HL-60 (cell line): ENCODE results near the gene MRPS26.

Source experiments
- DNase-seq, 2 experiments: peaks; one replicate each; pipeline ENCODE4 v3.0.0-alpha.2; 2010 to 2020; ENCODE audit warnings: low read depth in 1 of 2, low spot score in 1 of 2
- H3K27ac ChIP-seq: fragments of 250-450 bp; sonication (Bioruptor Pico); replicated peaks from 2 replicates; pipeline ENCODE4 v1.5.1; 2020; ENCODE audit warnings: mild to moderate bottlenecking, moderate library complexity
- H3K27me3 ChIP-seq: fragments of 250-450 bp; sonication (Bioruptor Pico); 2 replicates; pipeline ENCODE4 v1.5.1; 2021; ENCODE audit warnings: mild to moderate bottlenecking, moderate library complexity; ENCODE audit not compliant: insufficient read depth, poor library complexity, severe bottlenecking
- H3K4me3 ChIP-seq: replicated peaks from 2 replicates; pipeline ENCODE4 v1.5.1; 2011; ENCODE audit warnings: mild to moderate bottlenecking, control low read depth, low read length; ENCODE audit not compliant: insufficient read depth
- GABPA ChIP-seq: IDR thresholded peaks from 2 replicates; pipeline ENCODE4 v1.6.1; 2012; ENCODE audit warnings: low read depth
- POLR2AphosphoS5 ChIP-seq: IDR thresholded peaks from 2 replicates; pipeline ENCODE4 v1.6.1; 2012; ENCODE audit warnings: low read depth
- SPI1 ChIP-seq: IDR thresholded peaks from 2 replicates; pipeline ENCODE4 v1.6.1; 2012; ENCODE audit warnings: low read depth, mild to moderate bottlenecking, borderline replicate concordance
- TF ChIP-seq, protein P1 (sequence below): IDR thresholded peaks from 2 replicates; pipeline ENCODE4 v1.6.1; 2012; ENCODE audit warnings: low read depth; ENCODE audit not compliant: insufficient replicate concordance
- TF ChIP-seq, protein P2 (sequence below): IDR thresholded peaks from one replicate; pipeline ENCODE4 v1.5.1; 2011; ENCODE audit warnings: low read length, control low read depth, inconsistent platforms; ENCODE audit not compliant: insufficient read depth

MRPS26 gene

DNA sequence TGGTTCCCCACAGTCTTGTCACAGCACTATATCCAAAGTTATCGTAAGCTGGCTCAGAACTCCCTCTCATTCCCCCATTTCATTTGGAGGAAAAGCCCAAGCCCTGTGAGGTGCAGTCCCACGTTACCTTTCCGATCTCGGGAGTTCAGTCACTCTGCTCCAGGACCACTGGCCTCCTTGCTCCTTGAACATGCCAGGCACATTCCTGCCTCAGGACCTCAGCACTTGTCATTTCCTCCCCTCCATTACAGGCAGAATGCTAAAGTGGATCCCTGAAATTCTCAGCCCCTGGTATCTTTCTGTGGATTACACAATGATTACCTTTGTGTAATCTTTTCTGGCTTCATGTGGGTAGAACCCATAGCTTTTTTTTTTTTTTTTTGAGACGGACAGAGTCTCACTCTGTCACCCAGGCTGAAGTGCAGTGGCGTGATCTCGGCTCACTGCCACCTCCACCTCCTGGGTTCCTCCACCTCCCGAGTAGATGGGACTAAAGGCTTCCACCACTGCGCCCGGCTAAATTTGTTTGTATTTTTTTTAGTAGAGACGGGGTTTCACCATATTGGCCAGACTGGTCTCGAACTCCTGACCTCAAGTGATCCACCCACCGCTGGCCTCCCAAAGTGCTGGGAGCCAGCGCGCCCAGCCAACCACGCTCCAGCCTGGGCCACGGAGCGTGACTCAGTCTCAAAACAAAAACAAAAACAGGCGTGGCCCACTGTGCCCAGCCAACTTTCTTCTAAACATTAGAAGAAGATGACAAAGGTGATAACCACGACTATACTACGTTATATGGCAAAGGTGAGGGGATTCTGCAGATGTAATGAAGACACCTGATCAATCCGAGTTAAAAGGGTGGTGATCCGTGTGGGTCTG is 21.5 kb downstream of the MRPS26 start:
- H3K27ac ChIP-seq: no peak overlapping the region
- H3K27me3 ChIP-seq: peaks cover under 1% of the 10 kb centered on the region
- no peak overlapping the region for H3K4me3 ChIP-seq
- no peak for DNase-seq
- TF ChIP-seq, protein P1, sequence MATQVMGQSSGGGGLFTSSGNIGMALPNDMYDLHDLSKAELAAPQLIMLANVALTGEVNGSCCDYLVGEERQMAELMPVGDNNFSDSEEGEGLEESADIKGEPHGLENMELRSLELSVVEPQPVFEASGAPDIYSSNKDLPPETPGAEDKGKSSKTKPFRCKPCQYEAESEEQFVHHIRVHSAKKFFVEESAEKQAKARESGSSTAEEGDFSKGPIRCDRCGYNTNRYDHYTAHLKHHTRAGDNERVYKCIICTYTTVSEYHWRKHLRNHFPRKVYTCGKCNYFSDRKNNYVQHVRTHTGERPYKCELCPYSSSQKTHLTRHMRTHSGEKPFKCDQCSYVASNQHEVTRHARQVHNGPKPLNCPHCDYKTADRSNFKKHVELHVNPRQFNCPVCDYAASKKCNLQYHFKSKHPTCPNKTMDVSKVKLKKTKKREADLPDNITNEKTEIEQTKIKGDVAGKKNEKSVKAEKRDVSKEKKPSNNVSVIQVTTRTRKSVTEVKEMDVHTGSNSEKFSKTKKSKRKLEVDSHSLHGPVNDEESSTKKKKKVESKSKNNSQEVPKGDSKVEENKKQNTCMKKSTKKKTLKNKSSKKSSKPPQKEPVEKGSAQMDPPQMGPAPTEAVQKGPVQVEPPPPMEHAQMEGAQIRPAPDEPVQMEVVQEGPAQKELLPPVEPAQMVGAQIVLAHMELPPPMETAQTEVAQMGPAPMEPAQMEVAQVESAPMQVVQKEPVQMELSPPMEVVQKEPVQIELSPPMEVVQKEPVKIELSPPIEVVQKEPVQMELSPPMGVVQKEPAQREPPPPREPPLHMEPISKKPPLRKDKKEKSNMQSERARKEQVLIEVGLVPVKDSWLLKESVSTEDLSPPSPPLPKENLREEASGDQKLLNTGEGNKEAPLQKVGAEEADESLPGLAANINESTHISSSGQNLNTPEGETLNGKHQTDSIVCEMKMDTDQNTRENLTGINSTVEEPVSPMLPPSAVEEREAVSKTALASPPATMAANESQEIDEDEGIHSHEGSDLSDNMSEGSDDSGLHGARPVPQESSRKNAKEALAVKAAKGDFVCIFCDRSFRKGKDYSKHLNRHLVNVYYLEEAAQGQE: no peak
- TF ChIP-seq POLR2AphosphoS5 (no peak), GABPA (no peak), SPI1 (no peak)
- TF ChIP-seq, protein P2, sequence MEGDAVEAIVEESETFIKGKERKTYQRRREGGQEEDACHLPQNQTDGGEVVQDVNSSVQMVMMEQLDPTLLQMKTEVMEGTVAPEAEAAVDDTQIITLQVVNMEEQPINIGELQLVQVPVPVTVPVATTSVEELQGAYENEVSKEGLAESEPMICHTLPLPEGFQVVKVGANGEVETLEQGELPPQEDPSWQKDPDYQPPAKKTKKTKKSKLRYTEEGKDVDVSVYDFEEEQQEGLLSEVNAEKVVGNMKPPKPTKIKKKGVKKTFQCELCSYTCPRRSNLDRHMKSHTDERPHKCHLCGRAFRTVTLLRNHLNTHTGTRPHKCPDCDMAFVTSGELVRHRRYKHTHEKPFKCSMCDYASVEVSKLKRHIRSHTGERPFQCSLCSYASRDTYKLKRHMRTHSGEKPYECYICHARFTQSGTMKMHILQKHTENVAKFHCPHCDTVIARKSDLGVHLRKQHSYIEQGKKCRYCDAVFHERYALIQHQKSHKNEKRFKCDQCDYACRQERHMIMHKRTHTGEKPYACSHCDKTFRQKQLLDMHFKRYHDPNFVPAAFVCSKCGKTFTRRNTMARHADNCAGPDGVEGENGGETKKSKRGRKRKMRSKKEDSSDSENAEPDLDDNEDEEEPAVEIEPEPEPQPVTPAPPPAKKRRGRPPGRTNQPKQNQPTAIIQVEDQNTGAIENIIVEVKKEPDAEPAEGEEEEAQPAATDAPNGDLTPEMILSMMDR: no peak

DNA sequence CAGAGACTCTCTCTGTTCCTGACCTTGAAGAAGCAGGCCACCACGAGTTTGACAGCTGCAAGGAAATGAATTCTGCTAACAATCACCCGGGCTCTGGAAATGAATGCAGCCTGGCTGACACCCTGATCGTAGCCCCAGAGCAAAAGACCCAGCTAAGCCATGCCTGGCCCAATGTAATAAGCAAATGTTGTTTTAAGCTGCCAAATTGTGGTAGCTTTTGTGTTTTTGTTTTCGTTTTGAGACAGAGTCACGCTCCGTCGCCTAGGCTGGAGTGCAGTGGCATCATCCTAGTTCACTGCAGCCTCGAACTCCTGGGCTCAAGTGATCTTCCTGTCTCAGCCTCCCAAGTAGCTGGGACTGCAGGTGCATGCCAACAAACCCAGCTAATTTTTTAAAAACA is 22.2 kb downstream of the MRPS26 start:
- H3K27me3 ChIP-seq: peaks cover 2% of the 10 kb centered on the region
- H3K27ac ChIP-seq: no peak overlapping the region
- no peak overlapping the region for H3K4me3 ChIP-seq
- DNase-seq: no peak
- TF ChIP-seq POLR2AphosphoS5 (no peak), SPI1 (no peak), GABPA (no peak)
- TF ChIP-seq, protein P1: no peak
- TF ChIP-seq, protein P2: no peak

DNA sequence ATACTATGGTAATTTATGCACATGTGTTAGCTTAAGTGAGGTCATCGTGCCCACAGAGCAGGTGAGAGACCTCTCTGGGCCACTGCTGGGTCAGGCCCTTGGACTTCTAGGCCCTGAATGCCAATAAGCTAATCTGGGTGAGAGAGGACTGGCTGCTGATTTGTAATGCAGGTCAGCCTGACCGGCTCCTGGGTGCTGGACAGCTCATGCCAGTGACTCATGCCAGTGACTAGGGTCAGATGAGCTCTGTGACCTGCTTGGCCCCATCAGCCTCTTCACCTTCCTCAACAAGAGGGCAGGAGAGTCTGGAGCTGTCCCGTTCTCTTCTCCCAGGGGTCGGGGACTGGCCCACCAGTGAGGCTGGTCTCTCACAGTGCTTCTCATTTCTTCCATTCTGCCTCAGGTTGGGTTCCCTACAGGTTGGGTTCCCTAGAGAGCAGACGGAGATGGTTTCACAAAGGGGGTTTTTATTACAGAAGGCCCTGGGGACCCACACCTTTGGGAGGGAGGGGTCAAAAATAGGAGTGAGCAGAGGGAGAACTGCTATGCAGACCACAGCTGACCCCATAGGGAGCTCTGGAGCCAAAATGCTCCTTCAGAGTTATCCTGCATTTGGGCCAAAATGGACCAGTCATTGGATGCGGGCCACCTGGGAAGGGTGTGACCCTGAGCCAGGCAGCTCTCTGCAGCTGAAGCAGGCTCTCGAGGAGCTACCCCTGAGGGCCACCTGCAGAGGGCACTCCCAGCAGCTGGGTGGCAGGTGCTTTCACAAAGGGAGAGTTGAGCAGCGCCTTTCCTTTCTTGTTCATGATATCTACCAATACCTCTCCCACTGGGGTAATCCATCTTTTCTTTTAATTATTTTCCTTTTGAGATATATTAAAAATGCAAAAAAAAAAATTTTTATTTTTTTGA is 23.4 kb downstream of the MRPS26 start:
- Histone ChIP-seq H3K27me3 (peaks cover 2% of the 10 kb centered on the region), H3K27ac (no peak overlapping the region), H3K4me3 (no peak overlapping the region)
- TF ChIP-seq POLR2AphosphoS5 (no peak), GABPA (no peak), SPI1 (no peak)
- TF ChIP-seq, protein P2: no peak
- TF ChIP-seq, protein P1: no peak
- DNase-seq: peak in 1 of 2 experiments; percentile 37
